HepG2 (cell line): ENCODE measurements around the gene TMTC2. TPM values are rescaled to one million over a fixed set of nuclear protein-coding genes. Genes with fewer than 3 reads are reported as not detected.

Source experiments
- ATAC-seq: fragments of 200-7000 bp; cut with Tn5 transposase; 3 replicates; pipeline ENCODE4 v1.9.1; 2020; ENCODE audit warnings: mild to moderate bottlenecking, moderate library complexity
- BruUV-seq: library from RNA; stranded (reverse); fragments of 400-500 nt; replicated peaks from 2 replicates; lab custom pipeline; 2021; lab: Mats Ljungman, UMichigan
- CTCF ChIA-PET: fragments of 300-600 bp; formaldehyde crosslinking; extraction: SDS; loops from one replicate; lab custom pipeline; 2021; ENCODE audit warnings: low total read pairs, inconsistent platforms, low intra/inter-chr PET ratio; lab: Yijun Ruan, JAX
- POLR2A ChIA-PET: fragments of 350-600 bp; sonication (Branson Sonifier 250); formaldehyde crosslinking; loops from one replicate; lab custom pipeline; 2020; ENCODE audit warnings: antibody characterized with exemption, inconsistent platforms; lab: Yijun Ruan, JAX
- DNase-seq: peaks from one replicate; pipeline ENCODE4 v3.0.0-alpha.2; 2015; ENCODE audit warnings: low spot score
- FAIRE-seq: peaks from 3 replicates; lab custom pipeline; 2011; peaks lifted over from hg19 to GRCh38; lab: Jason Lieb, UNC
- H2AFZ ChIP-seq: one replicate; pipeline ENCODE4 v1.6.1; 2011; ENCODE audit warnings: low read length, inconsistent platforms
- H3K27ac ChIP-seq: fragments of 300-600 bp; 3 replicates; pipeline ENCODE4 v1.8.0; 2011; ENCODE audit warnings: mixed run types, mild to moderate bottlenecking, mixed read lengths, low read length, inconsistent platforms; ENCODE audit not compliant: insufficient read depth; ENCODE audit errors: extremely low read length
- H3K27me3 ChIP-seq, 2 experiments: fragments of 200-600 bp in 1 of 2; 2 replicates in 1 of 2; 3 replicates in 1 of 2; pipeline versions ENCODE4 v1.6.0 to v1.8.0; 2011; ENCODE audit warnings: low read length in 2 of 2, mild to moderate bottlenecking in 2 of 2, moderate library complexity in 2 of 2, inconsistent platforms in 1 of 2; ENCODE audit not compliant: insufficient read depth in 2 of 2, control insufficient read depth in 1 of 2
- H3K36me3 ChIP-seq, 2 experiments: fragments of 200-600 bp in 1 of 2; replicated peaks in 1 of 2; 2 replicates in 1 of 2; 3 replicates in 1 of 2; pipeline versions ENCODE4 v1.5.1 to v1.8.0; 2011; ENCODE audit warnings: low read length in 2 of 2, inconsistent platforms in 1 of 2; ENCODE audit not compliant: insufficient read depth in 2 of 2, control insufficient read depth in 1 of 2
- H3K4me1 ChIP-seq: 2 replicates; pipeline ENCODE4 v1.5.1; 2012; ENCODE audit warnings: low read length, inconsistent platforms; ENCODE audit not compliant: insufficient read depth
- H3K4me2 ChIP-seq: 2 replicates; pipeline ENCODE4 v1.6.0; 2011; ENCODE audit warnings: low read depth, low read length, inconsistent platforms
- H3K4me3 ChIP-seq, 3 experiments: fragments of 200-600 bp in 1 of 3; sonication (generic), shearing (Covaris generic) in 1 of 3; replicated peaks in 1 of 3; 2 replicates each; pipeline ENCODE4 v1.5.1; 2011 to 2016; ENCODE audit warnings: low read length in 3 of 3, inconsistent platforms in 2 of 3, low read depth in 2 of 3, mild to moderate bottlenecking in 2 of 3, control low read depth in 1 of 3, mixed read lengths in 1 of 3; ENCODE audit not compliant: insufficient read depth in 1 of 3
- H3K79me2 ChIP-seq: one replicate; pipeline ENCODE4 v1.6.1; 2011; ENCODE audit warnings: low read length, inconsistent platforms; ENCODE audit not compliant: insufficient read depth
- H3K9ac ChIP-seq: 2 replicates; pipeline ENCODE4 v1.6.0; 2011; ENCODE audit warnings: mild to moderate bottlenecking, low read depth, low read length, inconsistent platforms; ENCODE audit not compliant: insufficient read depth
- H3K9me3 ChIP-seq: 2 replicates; pipeline ENCODE4 v1.5.1; 2012; ENCODE audit warnings: mild to moderate bottlenecking, low read length
- H4K20me1 ChIP-seq: 2 replicates; pipeline ENCODE4 v1.6.0; 2011; ENCODE audit warnings: inconsistent platforms, mild to moderate bottlenecking, low read length, moderate library complexity; ENCODE audit not compliant: insufficient read depth
- ARNT ChIP-seq: fragments of 450-650 bp; IDR thresholded peaks from 2 replicates; pipeline ENCODE4 v1.6.1; 2017
- CEBPG ChIP-seq: IDR thresholded peaks from 2 replicates; pipeline ENCODE4 v1.6.1; 2016
- FLYWCH1 ChIP-seq: sonication (generic); formaldehyde crosslinking; IDR thresholded peaks from 2 replicates; pipeline ENCODE4 v1.8.1; 2023; ENCODE audit warnings: mild to moderate bottlenecking, missing genetic modification reagents
- KLF11 ChIP-seq: IDR thresholded peaks from 2 replicates; pipeline ENCODE4 v1.6.1; 2016; ENCODE audit warnings: missing compliant biosample characterization
- NR2C2 ChIP-seq: sonication (generic); formaldehyde crosslinking; IDR thresholded peaks from 2 replicates; pipeline ENCODE4 v1.4.0; 2020; ENCODE audit warnings: missing genetic modification reagents, mild to moderate bottlenecking, moderate library complexity, borderline replicate concordance
- POLR2A ChIP-seq, 2 experiments: IDR thresholded peaks; 2 replicates each; pipeline ENCODE4 v1.6.1; 2011; ENCODE audit warnings: low read depth in 2 of 2, low read length in 2 of 2, mild to moderate bottlenecking in 1 of 2, moderate library complexity in 1 of 2; ENCODE audit not compliant: insufficient read depth in 1 of 2
- SRSF9 ChIP-seq: fragments of 200-400 bp; formaldehyde crosslinking; IDR thresholded peaks from 2 replicates; pipeline ENCODE4 v1.6.1; 2018; ENCODE audit warnings: borderline replicate concordance, mild to moderate bottlenecking, low read depth, low read length; ENCODE audit not compliant: insufficient read depth, poor library complexity, severe bottlenecking
- THAP9 ChIP-seq: sonication (generic); formaldehyde crosslinking; IDR thresholded peaks from 2 replicates; pipeline ENCODE4; 2020; ENCODE audit warnings: missing genetic modification reagents, mild to moderate bottlenecking, borderline replicate concordance
- WIZ ChIP-seq: sonication (generic); formaldehyde crosslinking; IDR thresholded peaks from 2 replicates; pipeline ENCODE4 v1.5.1; 2020; ENCODE audit warnings: mild to moderate bottlenecking, missing genetic modification reagents
- ZFP62 ChIP-seq: sonication (generic); formaldehyde crosslinking; IDR thresholded peaks from 2 replicates; pipeline ENCODE4 v1.4.0; 2020; ENCODE audit warnings: missing genetic modification reagents
- ZFYVE20 ChIP-seq: sonication (generic); formaldehyde crosslinking; IDR thresholded peaks from 2 replicates; pipeline ENCODE4 v1.8.0; 2023; ENCODE audit warnings: low read depth, mild to moderate bottlenecking, moderate library complexity, missing genetic modification reagents, borderline replicate concordance
- ZNF256 ChIP-seq: sonication (generic); formaldehyde crosslinking; conservative IDR thresholded peaks from 2 replicates; pipeline ENCODE4 v1.4.0; 2020; ENCODE audit warnings: missing genetic modification reagents
- ZNF335 ChIP-seq: sonication (generic); formaldehyde crosslinking; IDR thresholded peaks from 2 replicates; pipeline ENCODE4 v1.4.0; 2020; ENCODE audit warnings: missing genetic modification reagents
- ZNF574 ChIP-seq: sonication (generic); formaldehyde crosslinking; IDR thresholded peaks from 2 replicates; pipeline ENCODE4 v1.4.0; 2020; ENCODE audit warnings: missing genetic modification reagents
- WGBS: methylation state at CpG from one replicate; pipeline ENCODE4 v1.1.6; 2017; ENCODE audit warnings: low lambda C conversion rate; 5-methylcytosine and 5-hydroxymethylcytosine counted together
- in situ Hi-C: cut with HindIII; loops from 2 replicates; pipeline ENCODE4 v1.10.0; 2017; ENCODE audit warnings: low pct_unique_long_range_greater_than_20kb; ENCODE audit not compliant: extremely low pct_ligation_motif_present
- intact Hi-C: fragments of 100-400 bp; cut with micrococcal nuclease; formaldehyde crosslinking; loops from one replicate; pipeline ENCODE4 v1.10.0; 2022; ENCODE audit not compliant: unreplicated experiment
- polyA plus RNA-seq, 8 experiments: library from polyadenylated mRNA; depleted of rRNA in 3 of 8; stranded (reverse) in 7 of 8; unstranded in 1 of 8; fragments of >200 nt; fragmentation: Illumina TruSeq in 4 of 8; extraction: Trizol in 4 of 8; gene quantifications; 2 replicates each; pipeline versions ENCODE4 v1.2.1 to v1.2.3, GENCODE V29; 2011 to 2016; ENCODE audit warnings: low read depth in 4 of 8, missing spikeins in 1 of 8, mixed read lengths in 1 of 8; ENCODE audit not compliant: insufficient read depth in 1 of 8
- total RNA-seq, 5 experiments: library from RNA; depleted of rRNA; stranded (reverse); fragments of >200 nt; fragmentation: Illumina TruSeq; extraction: Trizol; gene quantifications; 2 replicates each; pipeline ENCODE4 v1.2.3, GENCODE V29; 2016; ENCODE audit warnings: low read depth in 1 of 5

Gene TMTC2
- total and polyA plus RNA-seq, 2 of the 13 experiments (the other 11 are each of a cell fraction or from before 2014, with no cell fraction given) = 0.55 to 0.63 TPM

GRCh38 chr12:83049306-83049705 is 362.6 kb downstream of the TMTC2 start:
- BruUV-seq = no TSS peak
- in situ Hi-C loops = no loop called here
- Histone ChIP-seq H3K27me3 (no peaks in the 10 kb centered on the region), H3K79me2 (no peaks in the 10 kb centered on the region), H3K4me3 (no peak overlapping the region), H3K27ac (no peak overlapping the region), H3K9me3 (no peaks in the 10 kb centered on the region), H2AFZ (no peak overlapping the region), H3K4me1 (no peaks in the 10 kb centered on the region), H3K4me2 (no peak overlapping the region), H3K36me3 (no peaks in the 10 kb centered on the region), H3K9ac (no peak overlapping the region), H4K20me1 (no peaks in the 10 kb centered on the region)
- TF ChIP-seq CEBPG (CRISPR knock-in tag) = no peak
- ChIA-PET CTCF (no interaction called here), POLR2A (no interaction called here)
- no peak for ATAC-seq
- intact Hi-C loops = no loop called here
- no peak for DNase-seq
- no peak for FAIRE-seq
- 57% methylated on average over 5 of the region's 5 CpGs for WGBS

- no TSS peak for BruUV-seq
- ATAC-seq = no peak
- no peaks in the 10 kb centered on the region for H3K27me3 ChIP-seq
- H2AFZ ChIP-seq = no peak overlapping the region
- H3K27ac ChIP-seq = no peak overlapping the region
- no peaks in the 10 kb centered on the region for H3K36me3 ChIP-seq
- WGBS = 2% methylated on average over 4 of the region's 4 CpGs
- DNase-seq = no peak
- in situ Hi-C loops = no loop called here
- H3K79me2 ChIP-seq = no peaks in the 10 kb centered on the region
- no peak overlapping the region for H3K4me3 ChIP-seq
- POLR2A ChIA-PET = no interaction called here
- no peaks in the 10 kb centered on the region for H4K20me1 ChIP-seq
- no peak overlapping the region for H3K4me2 ChIP-seq
- no peak overlapping the region for H3K9ac ChIP-seq
- no peaks in the 10 kb centered on the region for H3K9me3 ChIP-seq
- no peak for TF ChIP-seq THAP9 (CRISPR knock-in tag)
- no peak for TF ChIP-seq WIZ
- no peak for TF ChIP-seq POLR2A (IDR thresholded peaks at IDR 0.05; ENCODE audit: insufficient read depth in 1 of 2, low read depth in 2 of 2, low read length in 2 of 2)
- TF ChIP-seq ZNF256 (CRISPR knock-in tag) = no peak
- no peak for TF ChIP-seq ZFYVE20 (CRISPR knock-in tag)
- TF ChIP-seq NR2C2 = no peak
- TF ChIP-seq FLYWCH1 = no peak
- no peak for TF ChIP-seq ZFP62 (CRISPR knock-in tag)
- no peak for TF ChIP-seq ZNF335 (CRISPR knock-in tag)
- TF ChIP-seq KLF11 (CRISPR knock-in tag) = no peak
- no peak for TF ChIP-seq SRSF9
- TF ChIP-seq ZNF574 (CRISPR knock-in tag) = no peak
- TF ChIP-seq ARNT = no peak
- TF ChIP-seq, all 625 proteins: peak for 0
- no peaks in the 10 kb centered on the region for H3K4me1 ChIP-seq
- intact Hi-C loops = no loop called here
- FAIRE-seq = no peak
- CTCF ChIA-PET = no interaction called here
Observed at GRCh38 chr12:83052890-83053541, 366.3 kb downstream of the TMTC2 start.
